Skin of body (tissue), 2 donors: Measurements from ENCODE around the gene TNRC6A. TPM values are rescaled to one million over a fixed set of nuclear protein-coding genes. Genes with fewer than 3 reads are reported as not detected.
"Not testable (repeated sequence)": the region's sequence is repeated elsewhere in the genome, so short reads cannot be mapped to it uniquely, and the experiment has no call there.

Source experiments
- DNase-seq: peaks from one replicate; lab custom pipeline; 2025; lab: John Stamatoyannopoulos, UW
- total RNA-seq: library from RNA; depleted of rRNA; stranded (reverse); fragments of >200 nt; gene quantifications from one replicate; pipeline ENCODE4 v1.2.3, GENCODE V29; 2014

Gene TNRC6A
- 57.6 TPM for total RNA-seq

DNA sequence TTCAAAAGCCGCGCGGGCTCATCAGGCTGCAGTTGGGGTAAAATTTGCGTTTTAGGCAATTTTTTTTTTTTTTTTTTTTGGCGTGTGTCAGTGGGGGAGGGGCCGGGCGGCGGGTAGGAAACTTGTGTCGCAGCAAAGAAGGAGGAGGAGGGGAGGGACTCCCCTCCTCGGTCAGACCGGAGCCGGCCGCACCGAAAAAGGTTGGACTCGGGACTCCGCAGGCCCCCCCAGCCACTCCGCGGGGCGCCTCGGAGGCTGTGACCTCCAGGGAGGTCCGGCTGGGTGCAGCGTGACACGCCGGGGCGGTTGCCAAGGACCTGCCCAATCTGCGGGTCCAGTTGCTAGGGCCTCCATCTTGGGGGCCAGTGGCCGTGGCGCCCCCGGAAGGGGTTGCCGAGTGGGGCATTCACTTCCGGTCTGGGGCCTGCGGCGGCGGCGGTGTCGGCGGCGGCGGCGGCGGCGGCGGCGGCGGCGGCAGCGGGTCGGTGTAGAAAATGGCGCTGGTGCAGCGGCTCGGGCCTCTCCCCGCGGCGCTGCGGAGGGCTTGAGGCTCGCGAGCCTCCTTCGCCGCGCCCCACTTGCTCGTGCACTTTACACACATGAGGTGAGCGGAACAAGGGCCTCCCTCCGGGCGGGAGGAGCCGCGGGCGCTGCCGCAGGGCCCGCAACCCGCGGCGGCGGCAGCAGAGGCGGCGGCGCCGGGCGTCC lies at the start of gene TNRC6A:
Gene TNRC6A, plus strand, starts transcription at position 409 of the 708 bp plus-strand sequence. Its CDS starts 191 bp downstream, at position 600.
- DNase-seq, result peak; percentile 55

GRCh38 chr16:24681793-24682192 lies 47.7 kb upstream of the TNRC6A start:
- DNase-seq, result no peak

- no peak for DNase-seq
Observed at GRCh38 chr16:24683250-24683649, 46.2 kb upstream of the TNRC6A start.

GRCh38 chr16:24683847-24684493 lies 45.5 kb upstream of the TNRC6A start:
- no peak for DNase-seq

- DNase-seq, result peak; percentile 41
Observed at GRCh38 chr16:24685539-24686432, 43.7 kb upstream of the TNRC6A start.

DNA sequence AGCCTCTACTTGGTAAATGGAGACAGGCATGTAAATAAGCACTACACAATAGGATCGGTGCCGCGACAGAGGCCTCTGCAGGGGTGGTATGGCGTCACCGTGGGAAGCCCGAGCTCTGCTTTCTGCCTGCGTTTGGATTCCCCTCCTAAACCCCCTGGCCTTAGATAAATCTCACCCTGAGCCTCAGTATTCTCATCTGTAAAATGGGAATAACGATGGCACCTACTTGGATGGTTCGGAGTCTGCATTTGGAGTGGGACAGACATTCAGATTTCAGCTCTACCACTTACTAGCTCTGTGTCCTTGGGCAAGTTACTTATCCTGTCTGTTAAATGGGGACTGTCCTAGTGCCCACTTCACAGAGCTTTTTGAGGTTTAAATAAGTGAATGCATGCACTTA lies 42.8 kb upstream of the TNRC6A start:
- DNase-seq, result no peak

DNA sequence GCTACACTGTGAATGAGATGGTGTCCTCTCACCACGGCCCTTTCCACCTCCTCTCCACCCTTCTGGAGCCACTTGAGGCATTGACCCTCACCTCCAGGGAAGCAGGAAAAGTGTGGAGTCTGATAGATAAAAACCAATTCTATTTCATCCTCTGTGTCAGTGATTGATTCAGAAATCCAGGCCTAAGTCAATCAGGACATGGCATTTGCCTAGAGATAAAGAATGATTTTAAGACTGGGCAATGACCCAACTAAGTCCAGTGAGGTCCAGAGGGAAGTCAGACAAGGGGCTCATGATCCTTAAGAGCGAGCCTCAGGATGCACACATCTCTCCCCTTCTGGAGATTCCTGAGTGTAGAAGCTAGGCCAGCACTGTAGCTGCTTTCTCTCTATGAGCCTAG lies 41.1 kb upstream of the TNRC6A start:
- DNase-seq, result no peak

- DNase-seq, result no peak
Observed at GRCh38 chr16:24689128-24689527, 40.3 kb upstream of the TNRC6A start.

GRCh38 chr16:24692854-24693253 lies 36.6 kb upstream of the TNRC6A start:
- no peak for DNase-seq

DNA sequence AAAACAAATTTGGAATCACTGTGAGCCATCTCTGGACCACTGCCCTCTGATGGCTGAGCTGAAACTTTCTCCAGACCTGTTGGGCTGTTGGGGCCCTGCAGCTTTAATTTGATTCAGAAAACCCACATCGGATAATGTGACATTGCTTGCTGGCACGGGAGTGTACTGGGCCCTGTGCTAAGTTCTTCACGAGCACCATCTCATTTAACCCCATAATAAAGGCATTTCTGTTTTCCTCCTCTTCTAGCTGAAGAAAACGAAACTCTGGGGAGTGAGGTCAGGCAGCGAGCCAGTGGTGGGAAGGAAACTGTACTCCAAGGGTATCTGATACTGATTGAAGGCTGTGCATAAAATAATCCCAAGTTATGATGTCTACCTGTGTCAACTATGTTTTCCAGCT lies 34.5 kb upstream of the TNRC6A start:
- no peak for DNase-seq

- DNase-seq, result no peak
Observed at GRCh38 chr16:24696699-24697098, 32.8 kb upstream of the TNRC6A start.

DNA sequence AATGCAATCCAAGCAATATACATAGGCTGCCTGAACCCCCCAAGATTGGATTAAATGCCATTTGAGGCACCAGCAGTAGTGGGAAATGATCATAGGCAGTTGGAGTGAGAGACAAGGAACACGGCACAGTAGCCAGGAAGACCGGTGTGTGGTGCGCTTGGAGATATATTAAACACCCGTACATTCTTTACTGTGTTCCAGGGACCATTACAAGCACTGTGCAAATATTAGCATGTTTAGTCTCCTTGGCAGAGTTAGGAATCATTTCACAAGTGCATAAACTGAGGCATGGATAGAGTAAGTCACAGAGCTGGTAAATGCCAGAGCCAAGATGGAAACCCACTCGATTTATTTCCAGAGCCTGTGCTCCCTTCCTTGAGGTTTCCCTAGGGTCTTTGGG lies 31.1 kb upstream of the TNRC6A start:
- DNase-seq, result no peak

DNA sequence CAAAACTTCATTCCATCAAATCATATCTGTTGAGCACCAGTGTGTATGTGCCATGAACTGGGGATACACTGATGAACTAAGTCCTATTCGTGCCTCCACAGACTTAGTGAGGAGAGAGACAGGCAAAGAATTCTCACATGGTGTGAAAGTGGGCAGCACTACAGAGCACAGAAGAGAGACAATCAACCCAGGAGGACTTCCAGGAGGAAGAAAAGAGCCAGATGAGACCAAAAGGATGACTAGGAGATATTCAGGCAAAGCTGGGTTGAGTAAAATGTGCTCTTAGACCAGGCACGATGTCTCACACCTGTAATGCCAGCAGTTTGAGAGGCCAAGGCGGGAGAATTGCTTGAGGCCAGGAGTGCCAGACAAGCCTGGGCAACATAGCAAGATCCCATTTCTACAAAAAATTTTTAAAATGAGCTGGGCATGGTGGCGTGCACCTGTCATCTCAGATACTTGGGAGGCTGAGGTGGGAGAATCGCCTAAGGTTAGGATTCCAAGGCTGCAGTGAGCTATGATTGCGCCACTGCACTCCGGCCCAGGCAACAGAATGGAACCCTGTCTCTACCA lies 30.2 kb upstream of the TNRC6A start:
- no peak for DNase-seq

DNA sequence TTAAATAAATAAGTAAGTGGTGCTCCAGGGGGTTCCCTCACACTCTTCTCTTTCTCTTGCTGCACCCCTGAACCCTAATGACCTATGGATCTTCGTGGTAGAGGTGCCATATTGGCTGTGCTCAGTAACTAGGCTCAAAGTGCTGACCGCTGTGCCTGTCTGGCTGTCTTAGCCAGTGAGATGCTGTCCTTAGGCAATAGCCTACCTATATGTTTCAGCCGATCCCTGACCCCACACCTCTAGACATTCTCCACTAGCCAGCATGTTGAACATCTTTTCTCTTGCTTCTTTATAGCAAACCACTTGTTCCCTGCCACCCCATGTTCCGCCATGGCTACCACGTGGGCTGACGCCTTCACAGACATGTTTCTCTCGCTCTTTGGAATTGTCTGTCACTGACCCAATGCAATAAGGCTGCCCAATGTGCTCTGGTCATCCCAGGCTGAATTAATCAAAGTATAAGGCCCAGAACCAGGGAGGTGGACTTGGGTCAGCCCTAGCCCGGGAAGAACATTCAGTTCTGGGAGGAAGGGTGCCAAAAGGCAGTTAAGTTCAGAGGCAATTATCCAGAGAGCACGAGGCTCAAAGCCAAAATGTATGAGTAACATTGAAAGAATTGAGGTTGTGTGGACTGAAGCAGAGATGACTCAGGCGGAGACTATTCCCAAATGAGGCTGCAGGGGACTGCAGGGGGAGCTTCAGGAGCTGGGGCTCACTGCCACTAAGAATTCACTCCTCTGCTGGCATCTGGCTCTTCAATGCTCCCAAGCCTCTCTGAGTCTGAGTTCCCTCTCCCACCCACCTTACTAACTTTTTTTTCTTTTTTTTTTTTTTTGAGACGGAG lies 28.7 kb upstream of the TNRC6A start:
- peak; percentile 63 for DNase-seq

GRCh38 chr16:24701521-24701951 lies 27.9 kb upstream of the TNRC6A start:
- DNase-seq, result no peak

- DNase-seq, result not testable (repeated sequence)
Observed at GRCh38 chr16:24707760-24708159, 21.7 kb upstream of the TNRC6A start.

DNA sequence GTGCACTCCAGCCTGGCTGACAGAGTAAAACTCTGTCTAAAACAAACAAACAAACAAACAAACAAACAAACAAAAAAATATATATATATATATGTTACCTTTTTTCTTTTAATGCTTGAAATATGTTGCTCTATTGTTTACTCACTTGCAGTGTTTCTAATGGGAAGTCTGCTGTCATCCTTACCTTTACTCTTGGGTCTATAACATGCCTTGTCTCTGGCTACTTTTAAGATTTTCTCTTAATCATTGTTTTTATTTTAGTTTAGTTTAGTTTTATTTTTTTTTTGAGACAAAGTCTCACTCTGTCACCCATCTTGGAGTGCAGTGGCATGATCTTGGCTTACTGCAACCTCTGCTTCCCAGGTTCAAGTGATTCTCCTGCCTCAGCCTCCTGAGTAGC lies 16.1 kb upstream of the TNRC6A start:
- DNase-seq, result no peak

DNA sequence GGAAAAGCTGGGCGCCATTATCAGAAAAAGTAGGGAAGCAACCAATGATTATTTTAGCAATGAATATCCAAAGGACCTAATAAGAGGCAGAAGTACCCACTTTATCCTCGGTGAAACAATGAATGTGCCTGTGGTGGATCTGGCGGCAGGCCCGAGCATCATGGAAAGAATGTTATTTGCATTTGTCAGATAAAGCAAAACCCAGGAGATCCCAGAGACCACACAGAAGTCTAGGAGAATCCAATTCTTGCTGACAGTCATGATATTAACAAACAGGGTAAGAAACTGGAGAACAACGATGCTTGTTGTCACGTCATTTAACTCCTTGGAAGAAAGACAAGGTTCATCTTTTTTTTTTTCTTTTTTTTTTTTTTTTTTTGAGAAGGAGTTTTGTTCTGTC lies 12.0 kb upstream of the TNRC6A start:
- DNase-seq, result no peak

DNA sequence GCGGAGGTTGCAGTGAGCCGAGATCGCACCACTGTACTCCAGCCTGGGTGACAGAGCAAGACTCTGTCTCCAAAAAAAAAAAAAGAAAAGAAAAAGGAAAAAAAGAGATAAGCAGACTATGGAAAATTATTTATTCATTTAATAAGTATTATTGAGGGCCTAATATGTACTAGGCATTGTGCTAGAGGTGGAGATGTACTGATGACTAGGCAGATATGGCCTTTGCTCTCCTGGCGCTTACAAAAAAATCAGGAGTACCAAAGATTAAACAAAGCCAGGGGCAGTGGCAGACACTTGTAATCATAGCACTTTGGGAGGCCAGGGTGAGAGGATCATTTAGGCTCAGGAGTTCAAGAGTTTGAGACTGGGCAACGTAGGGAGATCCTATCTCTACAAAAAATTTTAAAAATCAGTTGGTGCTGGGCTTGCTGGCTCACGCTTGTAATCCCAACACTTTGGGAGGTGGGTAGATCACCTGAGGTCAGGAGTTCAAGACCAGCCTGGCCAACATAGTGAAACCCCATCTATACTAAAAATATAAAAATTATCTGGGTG lies 10.4 kb upstream of the TNRC6A start:
- DNase-seq, result no peak

- no peak for DNase-seq
Observed at GRCh38 chr16:24721830-24722238, 7.6 kb upstream of the TNRC6A start.

- DNase-seq, result no peak
Observed at GRCh38 chr16:24723663-24724062, 5.8 kb upstream of the TNRC6A start.
